ENCODE results near the gene AHSA1. TPM values are rescaled to one million over a fixed set of nuclear protein-coding genes. Genes with fewer than 3 reads are reported as not detected.

The AHSA1 gene
- total RNA-seq, 1 donor from 2014 or later: 122 TPM

DNA sequence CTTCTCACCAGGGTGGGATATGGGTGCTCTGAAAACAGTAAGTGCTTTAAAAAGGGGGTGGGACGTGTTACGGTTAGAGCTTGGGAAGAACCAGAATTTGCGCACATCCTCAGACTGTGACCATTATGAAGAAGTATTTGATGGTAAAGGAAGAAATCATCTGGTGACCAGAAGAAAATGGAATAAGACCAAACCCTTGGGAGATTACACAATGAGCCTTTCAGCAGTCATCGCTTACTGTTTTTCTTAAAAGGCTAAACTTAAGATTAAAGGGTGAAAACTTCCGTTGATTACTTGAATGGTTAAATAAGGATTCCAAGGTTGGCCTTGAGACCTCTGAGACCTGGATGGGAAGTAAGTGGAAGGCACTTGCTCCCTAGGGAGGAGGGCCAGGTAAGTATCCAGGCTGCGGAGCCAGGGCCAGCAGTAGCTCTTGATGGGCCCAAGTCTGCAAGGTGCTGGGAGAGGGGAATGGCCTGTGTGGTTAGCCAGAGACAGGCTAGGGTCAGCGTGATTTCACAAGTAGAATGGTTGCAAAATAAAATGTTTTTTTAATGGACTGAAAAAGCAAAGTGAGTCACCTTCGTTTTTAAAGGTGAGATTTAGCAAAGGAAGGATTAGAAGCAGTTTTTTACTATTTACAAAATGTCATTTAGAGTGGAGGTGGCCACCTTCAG, 53.7 kb downstream of the AHSA1 start:
- ATAC-seq (no peak), DNase-seq (no peak)
- Histone ChIP-seq H3K27ac (no peak overlapping the region), H3K4me3 (no peak overlapping the region), H3K4me1 (no peaks in the 10 kb centered on the region), H3K27me3 (ENCODE audit: low read depth) (no peaks in the 10 kb centered on the region), H3K9me3 (no peaks in the 10 kb centered on the region), H3K36me3 (peaks cover 93% of the 10 kb centered on the region)
- TF ChIP-seq, protein P1, sequence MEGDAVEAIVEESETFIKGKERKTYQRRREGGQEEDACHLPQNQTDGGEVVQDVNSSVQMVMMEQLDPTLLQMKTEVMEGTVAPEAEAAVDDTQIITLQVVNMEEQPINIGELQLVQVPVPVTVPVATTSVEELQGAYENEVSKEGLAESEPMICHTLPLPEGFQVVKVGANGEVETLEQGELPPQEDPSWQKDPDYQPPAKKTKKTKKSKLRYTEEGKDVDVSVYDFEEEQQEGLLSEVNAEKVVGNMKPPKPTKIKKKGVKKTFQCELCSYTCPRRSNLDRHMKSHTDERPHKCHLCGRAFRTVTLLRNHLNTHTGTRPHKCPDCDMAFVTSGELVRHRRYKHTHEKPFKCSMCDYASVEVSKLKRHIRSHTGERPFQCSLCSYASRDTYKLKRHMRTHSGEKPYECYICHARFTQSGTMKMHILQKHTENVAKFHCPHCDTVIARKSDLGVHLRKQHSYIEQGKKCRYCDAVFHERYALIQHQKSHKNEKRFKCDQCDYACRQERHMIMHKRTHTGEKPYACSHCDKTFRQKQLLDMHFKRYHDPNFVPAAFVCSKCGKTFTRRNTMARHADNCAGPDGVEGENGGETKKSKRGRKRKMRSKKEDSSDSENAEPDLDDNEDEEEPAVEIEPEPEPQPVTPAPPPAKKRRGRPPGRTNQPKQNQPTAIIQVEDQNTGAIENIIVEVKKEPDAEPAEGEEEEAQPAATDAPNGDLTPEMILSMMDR (IDR thresholded peaks at IDR 0.05): no peak
- intact Hi-C loops (cut with DNase I): no loop called here

DNA sequence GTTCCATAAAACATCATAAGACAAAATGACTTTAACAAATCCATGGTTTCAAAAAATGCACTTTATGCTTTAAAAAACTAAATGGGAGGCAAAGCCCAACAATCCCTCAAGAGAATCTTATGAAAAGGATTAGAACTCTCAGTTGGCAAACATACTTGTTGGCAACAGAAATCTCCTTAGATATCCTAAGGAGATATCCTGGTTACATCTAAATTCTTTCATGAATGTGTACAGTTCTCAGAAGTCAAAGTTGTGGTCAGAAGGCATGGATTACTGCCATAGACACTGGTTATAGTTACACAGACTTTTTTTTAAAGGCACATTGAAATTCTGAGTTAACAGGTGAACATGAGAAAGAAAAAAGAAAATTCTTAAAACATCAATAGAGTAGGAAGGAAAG, 58.2 kb downstream of the AHSA1 start:
- TF ChIP-seq, protein P1 (IDR thresholded peaks at IDR 0.05): no peak
- H3K4me1 ChIP-seq: no peaks in the 10 kb centered on the region
- H3K36me3 ChIP-seq: peaks cover 94% of the 10 kb centered on the region
- H3K9me3 ChIP-seq: no peaks in the 10 kb centered on the region
- no peak for ATAC-seq
- H3K27ac ChIP-seq: no peak overlapping the region
- no peaks in the 10 kb centered on the region for H3K27me3 ChIP-seq (ENCODE audit: low read depth)
- intact Hi-C loops (cut with DNase I): no loop called here
- no peak for DNase-seq
- H3K4me3 ChIP-seq: no peak overlapping the region

Other genes starting within 250 kb of the AHSA1 start
- not detected for gene NGB, start 186.9 kb upstream of the AHSA1 start, total RNA-seq
- gene POMT2, start 137.2 kb upstream of the AHSA1 start, total RNA-seq: 23.5 TPM
- 12.5 TPM for gene GSTZ1, start 137.1 kb upstream of the AHSA1 start, total RNA-seq
- gene TMED8, start 81.0 kb upstream of the AHSA1 start, total RNA-seq: 12.1 TPM
- 2.8 TPM for gene SAMD15, start 80.7 kb upstream of the AHSA1 start, total RNA-seq
- 0.77 TPM for gene NOXRED1, start 34.6 kb upstream of the AHSA1 start, total RNA-seq
- 18.4 TPM for gene VIPAS39, start 492 bp upstream of the AHSA1 start, total RNA-seq
- not detected for gene ISM2, start 40.7 kb downstream of the AHSA1 start, total RNA-seq
- gene SPTLC2, start 158.5 kb downstream of the AHSA1 start, total RNA-seq: 46.1 TPM
- 12.5 TPM for gene ALKBH1, start 249.9 kb downstream of the AHSA1 start, total RNA-seq